Mononuclear cell (primary cell): ENCODE measurements around the gene CC2D1A. TPM values are rescaled to one million over a fixed set of nuclear protein-coding genes. Genes with fewer than 3 reads are reported as not detected.
A peak's percentile ranks its signal among the peaks of the same experiment; 100 is the strongest.

Experiments used
- H3K27me3 ChIP-seq: 2 replicates; pipeline ENCODE4 v1.6.0; 2011; ENCODE audit warnings: low read length, control low read depth; ENCODE audit not compliant: insufficient read depth
- H3K4me1 ChIP-seq: 2 replicates; pipeline ENCODE4 v1.5.1; 2011; ENCODE audit warnings: mild to moderate bottlenecking, low read length, control low read depth; ENCODE audit not compliant: insufficient read depth
- H3K4me3 ChIP-seq: 2 replicates; pipeline ENCODE4 v1.5.1; 2011; ENCODE audit warnings: mild to moderate bottlenecking, low read length, moderate library complexity
- H3K9me3 ChIP-seq: 2 replicates; pipeline ENCODE4 v1.5.1; 2011; ENCODE audit warnings: low read depth, mild to moderate bottlenecking, control low read depth, low read length
- total RNA-seq: library from RNA; depleted of rRNA; stranded (reverse); fragments of >200 nt; gene quantifications from one replicate; pipeline ENCODE4 v1.2.3, GENCODE V29; 2012

The CC2D1A gene
- total RNA-seq, 1 donor = 8.2 TPM

DNA sequence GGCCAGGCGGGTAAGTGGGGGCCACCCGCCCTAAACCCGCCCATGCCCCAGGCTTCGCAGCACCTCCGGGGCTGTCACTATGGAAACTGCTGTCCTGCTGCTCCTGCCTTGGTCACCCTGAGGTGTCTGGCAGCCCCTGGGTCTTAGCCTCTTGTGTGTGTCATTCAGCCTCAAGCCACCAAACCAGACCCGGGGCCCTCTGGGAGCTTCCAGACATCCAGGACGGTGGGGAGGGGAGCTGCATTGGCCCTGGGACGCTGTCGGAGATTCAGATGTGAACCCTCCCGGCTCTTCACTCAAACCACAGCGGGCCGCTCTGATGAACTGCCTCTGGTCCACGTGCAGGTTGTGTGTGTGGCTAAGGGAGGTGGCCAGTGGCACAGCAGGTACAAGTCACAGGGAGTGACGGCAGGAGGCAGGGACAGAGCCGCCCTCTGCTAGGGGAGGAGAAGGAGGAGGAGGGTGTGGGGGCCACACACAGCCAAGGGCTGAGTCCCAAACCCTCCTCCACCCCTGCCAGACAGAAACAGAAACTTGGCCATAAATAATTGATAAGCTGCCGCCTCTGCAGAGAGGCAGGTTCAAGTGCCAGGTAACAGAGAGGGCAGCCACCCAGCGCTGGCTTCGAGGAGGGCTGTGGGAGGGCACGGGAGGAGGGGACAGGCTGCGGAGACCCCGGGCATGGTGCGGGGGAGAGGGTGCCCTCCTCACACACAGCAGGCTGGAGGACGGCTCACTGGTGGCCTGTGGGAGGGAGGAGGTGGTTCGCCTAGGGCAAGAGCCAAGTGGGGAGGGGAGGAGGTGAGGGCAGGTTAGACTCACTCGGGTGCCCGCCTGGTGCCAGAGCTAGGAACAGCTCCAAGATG lies 21.0 kb upstream of the CC2D1A start:
- peaks cover 50% of the 10 kb centered on the region for H3K4me1 ChIP-seq
- H3K4me3 ChIP-seq = no peak overlapping the region
- H3K9me3 ChIP-seq = no peaks in the 10 kb centered on the region
- H3K27me3 ChIP-seq = no peaks in the 10 kb centered on the region

DNA sequence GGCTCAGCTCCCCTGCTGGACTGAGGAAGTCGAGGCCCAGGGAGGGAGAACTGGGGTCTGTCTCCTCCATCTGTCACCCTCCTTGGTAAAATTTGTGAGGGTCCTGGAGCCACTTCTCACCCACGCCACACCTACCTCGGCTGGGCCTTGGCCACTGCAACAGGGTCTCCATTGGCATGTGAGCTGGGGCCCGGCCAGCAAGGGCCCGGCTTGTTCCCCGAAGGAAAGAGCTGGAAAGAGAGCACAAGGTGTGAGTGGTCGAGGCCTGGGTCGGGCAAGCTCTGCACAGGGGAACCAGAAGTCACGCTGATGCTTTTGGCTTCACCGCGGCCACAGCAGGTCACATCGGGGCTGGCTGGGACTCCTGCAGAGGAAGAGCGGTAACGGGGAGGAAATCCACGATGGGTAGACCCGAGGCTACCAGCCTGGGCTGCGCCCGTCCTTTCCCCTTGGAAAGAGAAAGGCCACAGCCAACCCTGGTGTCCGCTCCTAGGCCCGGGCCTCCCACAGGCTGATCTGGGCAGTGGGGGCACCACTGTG lies 20.1 kb upstream of the CC2D1A start:
- Histone ChIP-seq H3K4me1 (peaks cover 41% of the 10 kb centered on the region), H3K27me3 (no peaks in the 10 kb centered on the region), H3K9me3 (no peaks in the 10 kb centered on the region), H3K4me3 (no peak overlapping the region)

DNA sequence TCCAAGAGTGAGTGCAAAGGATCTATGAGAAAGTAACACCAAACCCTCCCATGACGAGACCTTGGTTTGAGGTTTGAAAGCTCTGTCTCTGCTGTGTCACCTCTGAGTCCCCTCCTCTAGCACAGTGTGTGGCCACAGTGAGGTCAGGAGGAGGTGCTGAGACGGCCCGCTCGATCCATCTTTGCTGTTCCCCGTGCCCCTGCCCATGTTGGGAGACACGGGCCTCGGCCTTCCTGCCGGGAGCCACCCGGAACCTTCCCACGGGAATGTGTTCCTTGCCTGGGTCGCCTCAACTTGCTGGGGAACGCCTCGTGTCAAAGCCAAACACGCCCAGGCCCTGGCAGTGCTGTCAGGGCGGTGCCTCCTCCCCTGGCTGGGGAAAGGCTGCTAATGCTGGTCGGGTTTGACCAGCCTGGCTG lies 19.0 kb upstream of the CC2D1A start:
- peaks cover 30% of the 10 kb centered on the region for H3K4me1 ChIP-seq
- no peak overlapping the region for H3K4me3 ChIP-seq
- no peaks in the 10 kb centered on the region for H3K9me3 ChIP-seq
- no peaks in the 10 kb centered on the region for H3K27me3 ChIP-seq

DNA sequence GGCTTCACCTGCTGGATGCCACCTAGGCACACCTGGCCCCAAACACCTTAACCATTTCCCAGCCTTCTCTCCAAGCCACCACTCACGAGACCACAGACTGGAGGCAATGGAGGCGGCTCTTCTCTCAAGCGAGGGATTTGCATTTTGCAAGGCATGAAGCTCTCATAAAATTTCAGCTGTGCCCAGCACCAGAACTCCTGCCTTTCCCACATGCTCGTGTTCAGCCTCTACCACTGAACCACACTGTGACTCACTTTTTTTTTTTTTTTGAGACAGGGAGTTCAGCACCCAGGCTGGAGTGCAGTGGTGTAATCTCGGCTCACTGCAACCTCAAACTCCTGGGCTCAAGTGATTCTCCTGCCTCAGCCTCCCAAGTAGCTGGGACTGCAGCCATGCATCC lies 18.5 kb upstream of the CC2D1A start:
- no peaks in the 10 kb centered on the region for H3K9me3 ChIP-seq
- no peak overlapping the region for H3K4me3 ChIP-seq
- H3K27me3 ChIP-seq = no peaks in the 10 kb centered on the region
- peaks cover 25% of the 10 kb centered on the region for H3K4me1 ChIP-seq

DNA sequence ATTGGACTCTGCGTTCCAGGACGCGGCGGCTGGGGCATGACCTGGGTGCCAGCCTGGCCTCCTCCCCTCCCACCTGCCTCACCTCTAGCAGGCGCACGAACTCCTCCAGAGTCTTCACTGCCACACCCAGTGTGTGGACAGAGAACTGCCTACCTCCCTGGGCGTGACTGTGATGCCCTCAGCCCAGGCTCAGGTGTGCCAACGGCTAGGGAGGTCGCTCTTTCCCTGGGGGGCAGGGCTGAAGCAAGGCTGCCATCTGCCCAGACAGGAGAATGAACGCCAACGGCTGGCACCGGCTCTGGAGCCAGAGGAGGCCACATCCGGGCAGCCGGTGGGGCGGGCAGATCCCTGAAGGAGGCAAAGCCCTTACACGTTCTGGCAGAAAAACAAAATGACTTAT lies 17.7 kb upstream of the CC2D1A start:
- Histone ChIP-seq H3K9me3 (no peaks in the 10 kb centered on the region), H3K27me3 (no peaks in the 10 kb centered on the region), H3K4me3 (no peak overlapping the region), H3K4me1 (peaks cover 17% of the 10 kb centered on the region)

DNA sequence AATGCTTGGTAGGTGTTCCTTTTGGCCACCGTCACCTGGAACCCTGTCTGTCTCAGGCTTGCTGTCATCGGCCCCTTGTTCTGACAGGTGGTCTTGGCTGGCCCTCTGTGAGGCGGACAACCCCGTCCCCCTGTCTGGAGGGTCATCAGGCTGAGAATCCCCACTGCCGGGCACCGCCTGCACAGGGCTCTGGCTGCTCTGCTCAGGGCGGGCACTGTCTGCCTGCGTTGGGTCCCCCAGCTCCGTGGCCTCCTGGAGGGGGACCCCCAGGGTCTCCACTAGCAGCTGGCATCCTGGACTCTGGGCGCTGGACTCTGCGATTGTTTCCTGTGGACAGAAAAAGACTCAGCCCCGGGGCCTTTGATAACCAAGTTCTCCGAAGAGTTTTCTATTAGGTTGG lies 15.9 kb upstream of the CC2D1A start:
- H3K4me3 ChIP-seq = no peak overlapping the region
- H3K9me3 ChIP-seq = no peaks in the 10 kb centered on the region
- H3K27me3 ChIP-seq = no peaks in the 10 kb centered on the region
- peaks cover 14% of the 10 kb centered on the region for H3K4me1 ChIP-seq

DNA sequence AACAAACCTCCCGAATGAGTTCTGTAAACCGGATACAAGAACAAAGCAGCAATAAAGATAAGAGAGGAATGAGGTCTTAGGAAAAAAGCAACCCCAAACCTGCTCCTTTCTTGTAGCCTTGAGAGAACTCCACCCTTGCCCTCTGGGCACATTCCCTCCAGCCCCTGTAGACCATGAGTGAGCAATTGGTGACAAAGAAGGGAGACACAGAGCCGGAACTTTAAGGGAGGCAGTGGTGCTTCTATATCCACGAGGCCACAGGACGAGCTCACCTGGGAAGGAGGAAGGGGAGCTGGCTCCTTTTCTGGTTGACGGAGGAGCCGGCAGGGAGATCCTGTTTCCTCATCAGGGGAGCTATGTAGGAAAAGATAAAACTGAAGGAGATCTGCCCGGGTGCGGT lies 13.1 kb upstream of the CC2D1A start:
- no peak overlapping the region for H3K4me3 ChIP-seq
- no peaks in the 10 kb centered on the region for H3K9me3 ChIP-seq
- H3K4me1 ChIP-seq = no peaks in the 10 kb centered on the region
- H3K27me3 ChIP-seq = no peaks in the 10 kb centered on the region

DNA sequence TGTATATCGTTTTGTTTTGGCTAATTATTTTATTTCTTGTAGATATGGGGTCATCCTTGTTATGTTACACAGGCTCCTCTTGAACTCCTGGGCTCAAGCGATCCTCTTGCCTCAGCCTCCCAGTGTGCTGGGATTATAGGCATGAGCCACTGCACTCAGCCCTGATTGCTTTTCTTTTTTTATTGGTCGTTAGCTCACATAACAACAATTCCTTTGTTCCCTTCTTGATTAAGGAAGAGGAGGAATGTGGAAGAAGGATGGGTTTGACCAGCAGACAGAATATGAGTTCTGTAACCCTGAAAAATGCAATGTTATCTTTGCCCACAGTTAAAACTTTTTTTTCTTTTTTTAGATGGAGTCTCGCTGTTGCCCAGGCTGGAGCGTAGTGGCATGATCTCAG lies 11.4 kb upstream of the CC2D1A start:
- Histone ChIP-seq H3K4me3 (no peak overlapping the region), H3K27me3 (no peaks in the 10 kb centered on the region), H3K9me3 (no peaks in the 10 kb centered on the region), H3K4me1 (no peaks in the 10 kb centered on the region)

DNA sequence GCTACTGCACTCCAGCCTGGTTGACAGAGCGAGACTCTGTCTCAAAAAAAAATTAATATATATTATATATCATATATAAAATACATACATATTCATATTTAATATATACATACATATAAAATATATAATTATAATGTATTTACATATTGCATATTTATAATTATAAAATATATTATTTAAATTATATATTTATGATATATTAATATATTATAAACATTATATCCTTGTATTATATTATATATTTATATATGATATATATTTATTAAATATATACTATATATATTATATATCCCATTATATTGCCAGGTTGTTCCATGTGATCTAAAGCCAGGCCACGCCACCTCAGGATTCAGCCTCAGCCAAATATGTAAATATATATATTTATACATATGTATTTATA lies 9.8 kb upstream of the CC2D1A start:
- no peaks in the 10 kb centered on the region for H3K9me3 ChIP-seq
- no peaks in the 10 kb centered on the region for H3K27me3 ChIP-seq
- no peaks in the 10 kb centered on the region for H3K4me1 ChIP-seq
- no peak overlapping the region for H3K4me3 ChIP-seq

DNA sequence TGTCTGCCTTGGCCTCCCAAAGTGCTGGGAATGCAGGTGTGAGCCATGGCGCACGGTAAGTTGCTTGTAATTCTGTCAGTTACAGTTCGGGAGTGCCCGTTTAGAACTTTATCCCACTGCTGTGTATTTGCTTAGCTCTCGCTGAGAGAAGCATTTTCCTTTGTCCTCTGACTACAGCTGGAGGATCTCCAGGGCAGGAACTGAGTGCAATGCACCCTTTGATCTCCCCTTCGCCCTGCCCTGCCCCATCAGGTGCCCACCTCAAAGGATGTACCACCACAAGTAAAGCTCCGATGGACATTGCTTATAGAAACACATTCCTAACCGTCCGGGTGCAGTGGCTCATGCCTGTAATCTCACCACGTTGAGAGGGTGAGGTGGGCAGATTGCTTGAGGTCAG lies 6.6 kb upstream of the CC2D1A start:
- peaks cover 6% of the 10 kb centered on the region for H3K4me1 ChIP-seq
- no peaks in the 10 kb centered on the region for H3K27me3 ChIP-seq
- no peak overlapping the region for H3K4me3 ChIP-seq
- no peaks in the 10 kb centered on the region for H3K9me3 ChIP-seq

DNA sequence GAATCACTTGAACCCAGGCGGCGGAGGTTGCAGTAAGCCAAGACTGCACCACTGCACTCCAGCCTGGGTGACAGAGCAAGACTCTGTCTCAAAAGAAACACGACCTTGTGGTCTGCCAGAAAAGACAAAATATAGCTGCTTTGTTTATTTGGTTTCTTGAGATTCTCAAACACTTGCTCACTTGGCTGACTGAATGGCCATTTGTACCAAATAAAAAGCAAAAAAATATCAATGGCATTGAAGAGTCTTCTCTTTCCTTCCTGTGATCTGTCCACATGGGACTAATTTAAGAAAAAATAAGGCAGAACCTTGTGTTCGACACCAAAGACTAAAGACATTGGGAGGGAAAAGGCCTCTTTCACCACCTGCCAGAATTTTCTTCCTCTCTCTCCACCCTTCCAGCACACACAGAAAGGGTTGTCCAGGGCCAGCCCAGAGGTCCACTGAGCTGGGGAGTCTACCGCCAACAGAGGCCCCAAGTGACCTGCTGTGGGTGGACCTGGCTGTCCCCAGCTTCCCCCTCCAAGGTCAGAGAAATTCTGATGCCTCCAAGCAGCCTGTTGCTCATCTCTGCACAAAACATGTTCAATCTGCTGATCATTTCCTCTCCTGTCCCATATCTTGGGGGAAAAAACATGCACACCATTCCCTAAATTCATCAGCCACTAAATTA lies 6.0 kb upstream of the CC2D1A start:
- Histone ChIP-seq H3K4me1 (peaks cover 6% of the 10 kb centered on the region), H3K9me3 (no peaks in the 10 kb centered on the region), H3K4me3 (no peak overlapping the region)

DNA sequence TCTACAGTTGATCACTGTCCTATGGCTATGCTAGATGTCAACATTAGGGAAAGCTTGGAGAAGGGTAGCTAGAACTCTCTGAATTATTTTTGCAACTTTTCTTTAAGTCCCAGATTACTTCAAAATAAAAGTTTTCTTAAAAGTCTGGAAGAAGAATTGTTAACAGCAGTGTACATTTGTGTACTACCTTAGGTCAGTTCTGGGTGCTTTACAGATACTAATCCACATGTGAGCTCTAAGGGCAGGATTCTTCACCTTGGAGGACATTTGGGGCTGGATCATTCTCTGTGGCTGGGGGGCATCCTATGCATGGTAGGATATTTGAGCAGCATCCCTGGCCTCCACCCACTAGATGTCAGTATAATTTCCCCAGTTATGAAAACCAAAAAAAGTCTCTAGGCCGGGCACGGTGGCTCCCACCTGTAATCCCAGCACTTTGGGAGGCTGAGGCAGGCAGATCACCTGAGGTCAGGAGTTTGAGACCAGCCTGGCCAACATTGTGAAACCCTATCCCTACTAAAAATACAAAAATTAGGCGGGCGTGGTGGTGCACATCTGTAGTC lies 2.9 kb upstream of the CC2D1A start:
- Histone ChIP-seq H3K9me3 (no peaks in the 10 kb centered on the region), H3K4me3 (no peak overlapping the region), H3K4me1 (peaks cover 22% of the 10 kb centered on the region), H3K27me3 (no peaks in the 10 kb centered on the region)

More for the DNA sequence above, 6.0 kb upstream of the CC2D1A start:
- H3K27me3 ChIP-seq = no peaks in the 10 kb centered on the region

DNA sequence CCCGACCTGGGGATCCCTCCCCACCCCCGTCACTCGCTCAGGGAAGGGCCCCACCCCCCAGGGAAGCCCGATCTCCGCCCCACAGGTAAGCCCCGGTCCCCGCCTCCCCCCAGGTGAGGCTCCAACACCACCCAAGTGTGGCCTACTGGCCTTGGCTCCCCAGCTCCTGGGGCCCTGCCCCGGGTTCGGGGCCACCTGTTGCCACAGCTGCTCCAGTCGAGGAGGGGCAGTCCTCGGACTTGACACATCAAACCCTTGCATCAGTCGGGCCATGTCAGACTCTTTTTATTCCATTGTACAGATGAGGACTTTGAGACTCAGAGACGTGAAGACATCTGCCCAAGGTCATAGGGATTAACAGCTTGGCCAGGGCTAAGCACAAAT lies 512 bp downstream of the CC2D1A start:
- H3K4me1 ChIP-seq = peaks cover 22% of the 10 kb centered on the region

DNA sequence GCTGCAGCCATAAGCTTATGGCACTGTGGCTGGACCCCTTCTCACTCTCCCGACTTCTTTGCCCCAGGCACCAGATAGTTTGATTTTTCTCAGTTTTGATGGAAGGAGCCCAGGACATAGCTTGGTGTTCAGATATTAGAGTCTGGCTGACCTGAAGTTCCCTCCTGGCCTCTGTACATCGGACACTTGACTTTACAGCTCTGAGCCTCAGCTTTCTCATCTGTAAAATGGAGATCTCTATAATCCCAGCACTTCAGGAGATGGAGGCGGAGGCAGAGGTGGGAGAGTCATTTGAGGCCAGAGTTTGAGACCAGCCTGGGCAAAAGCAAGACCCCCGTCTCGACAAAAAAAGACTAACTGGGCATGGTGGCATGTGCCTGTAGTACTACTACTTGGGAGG lies 909 bp downstream of the CC2D1A start:
- Histone ChIP-seq H3K4me1 (peaks cover 22% of the 10 kb centered on the region), H3K4me3 (no peak overlapping the region), H3K9me3 (no peaks in the 10 kb centered on the region), H3K27me3 (no peaks in the 10 kb centered on the region)

More for the DNA sequence above, 512 bp downstream of the CC2D1A start:
- no peaks in the 10 kb centered on the region for H3K9me3 ChIP-seq
- H3K27me3 ChIP-seq = no peaks in the 10 kb centered on the region
- peak overlapping the region; percentile 72 for H3K4me3 ChIP-seq

DNA sequence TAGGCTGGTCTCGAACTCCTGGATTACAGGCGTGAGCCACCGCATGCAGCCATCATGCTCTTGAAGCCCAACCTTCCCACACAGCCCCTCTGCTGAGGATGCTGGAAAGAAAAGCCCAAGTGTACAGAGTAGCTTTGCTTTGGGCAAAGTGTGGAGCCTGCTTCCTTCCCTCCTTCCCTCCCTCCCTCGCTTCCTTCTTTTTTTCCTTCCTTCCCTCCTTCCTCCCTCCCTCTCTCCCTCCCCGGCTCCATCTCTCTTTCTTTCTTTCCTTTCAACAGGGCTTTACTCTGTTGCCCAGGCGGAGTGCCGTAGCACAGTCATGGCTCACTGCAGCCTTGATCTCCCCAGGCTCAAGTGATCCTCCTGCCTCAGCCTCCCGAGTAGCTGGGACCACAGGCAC lies 2.7 kb downstream of the CC2D1A start:
- Histone ChIP-seq H3K27me3 (no peaks in the 10 kb centered on the region), H3K9me3 (no peaks in the 10 kb centered on the region), H3K4me1 (peaks cover 18% of the 10 kb centered on the region), H3K4me3 (no peak overlapping the region)
